Measurements from ENCODE around the gene FNDC3A.
"Not testable (repeated sequence)": the region's sequence is repeated elsewhere in the genome, so short reads cannot be mapped to it uniquely, and the experiment has no call there.

FNDC3A gene

GRCh38 chr13:49082653-49083536, 107.2 kb downstream of the FNDC3A start:
- DNase-seq (ENCODE audit: low read depth in 2 of 2) = no peak

GRCh38 chr13:49084961-49085360, 109.2 kb downstream of the FNDC3A start:
- no peak for DNase-seq (ENCODE audit: low read depth in 2 of 2)

GRCh38 chr13:49086722-49087121, 111.0 kb downstream of the FNDC3A start:
- DNase-seq (ENCODE audit: low read depth in 2 of 2) = no peak

- DNase-seq (ENCODE audit: low read depth in 2 of 2) = no peak
Observed at GRCh38 chr13:49093376-49093775, 117.7 kb downstream of the FNDC3A start.

GRCh38 chr13:49097374-49097773, 121.7 kb downstream of the FNDC3A start:
- DNase-seq (ENCODE audit: low read depth in 2 of 2) = no peak

GRCh38 chr13:49098198-49098597, 122.5 kb downstream of the FNDC3A start:
- DNase-seq (ENCODE audit: low read depth in 2 of 2) = no peak

GRCh38 chr13:49098771-49099512, 123.2 kb downstream of the FNDC3A start:
- DNase-seq (ENCODE audit: low read depth in 2 of 2) = no peak

- no peak for DNase-seq (ENCODE audit: low read depth in 2 of 2)
Observed at GRCh38 chr13:49099513-49099877, 123.8 kb downstream of the FNDC3A start.

GRCh38 chr13:49100637-49101570, 125.2 kb downstream of the FNDC3A start:
- DNase-seq (ENCODE audit: low read depth in 2 of 2) = no peak

- no peak for DNase-seq (ENCODE audit: low read depth in 2 of 2)
Observed at GRCh38 chr13:49108196-49108595, 132.5 kb downstream of the FNDC3A start.

GRCh38 chr13:49110122-49110912, 134.6 kb downstream of the FNDC3A start:
- peak; percentile 52 to 59 for DNase-seq (ENCODE audit: low read depth in 2 of 2)

- DNase-seq (ENCODE audit: low read depth in 2 of 2) = no peak
Observed at GRCh38 chr13:49110913-49111170, 135.1 kb downstream of the FNDC3A start.

- DNase-seq (ENCODE audit: low read depth in 2 of 2) = no peak
Observed at GRCh38 chr13:49112782-49113525, 137.2 kb downstream of the FNDC3A start.

GRCh38 chr13:49113526-49114286, 138.0 kb downstream of the FNDC3A start:
- no peak for DNase-seq (ENCODE audit: low read depth in 2 of 2)

GRCh38 chr13:49116873-49117272, 141.2 kb downstream of the FNDC3A start:
- DNase-seq (ENCODE audit: low read depth in 2 of 2) = no peak

- not testable (repeated sequence) for DNase-seq (ENCODE audit: low read depth in 2 of 2)
Observed at GRCh38 chr13:49118455-49118854, 142.7 kb downstream of the FNDC3A start.

- DNase-seq (ENCODE audit: low read depth in 2 of 2) = no peak
Observed at GRCh38 chr13:49124693-49125304, 149.1 kb downstream of the FNDC3A start.

- no peak for DNase-seq (ENCODE audit: low read depth in 2 of 2)
Observed at GRCh38 chr13:49125964-49126524, 150.3 kb downstream of the FNDC3A start.

GRCh38 chr13:49132479-49133002, 156.8 kb downstream of the FNDC3A start:
- DNase-seq (ENCODE audit: low read depth in 2 of 2) = no peak

Data from activated CD4-positive, alpha-beta T cell treated with anti-CD3 and anti-CD28 coated beads for 24 hours (primary cell).